ENCODE results near the gene ELOB. TPM values are rescaled to one million over a fixed set of nuclear protein-coding genes. Genes with fewer than 3 reads are reported as not detected.
A peak's percentile ranks its signal among the peaks of the same experiment; 100 is the strongest.

The ELOB gene
- total RNA-seq, 1 experiment from 2014 or later: 175 TPM

- Histone ChIP-seq H3K9me3 (no peaks in the 10 kb centered on the region), H3K36me3 (ENCODE audit: control insufficient read depth, insufficient read depth, low read length) (peaks cover 3% of the 10 kb centered on the region), H3K4me1 (peaks cover 15% of the 10 kb centered on the region), H3K4me3 (ENCODE audit: low read depth, low read length) (peak overlapping the region; percentile 76), H3K27me3 (replicated peaks; ENCODE audit: control insufficient read depth, insufficient read depth, low read length) (no peaks in the 10 kb centered on the region)
- Mint-ChIP-seq H3K36me3 (ENCODE audit: insufficient read depth, unreplicated experiment) (peaks cover 30% of the 10 kb centered on the region), H3K27ac (ENCODE audit: unreplicated experiment) (peak overlapping the region; percentile 92), H3K27me3 (ENCODE audit: insufficient read depth, unreplicated experiment) (no peaks in the 10 kb centered on the region), H3K9me3 (ENCODE audit: unreplicated experiment) (no peaks in the 10 kb centered on the region), H3K4me3 (ENCODE audit: unreplicated experiment) (peak overlapping the region; percentile 89), H3K4me1 (ENCODE audit: low read depth, unreplicated experiment) (peaks cover 1% of the 10 kb centered on the region)
- TSS peak; percentile 29 for BruUV-seq (replicated peaks)
- intact Hi-C loops (cut with micrococcal nuclease; ENCODE audit: unreplicated experiment): loop anchor here (2.0 kb wide), 1 partner anchor 91 kb away; no protein-coding TSS in a partner anchor
- ChIA-PET POLR2A (interaction anchor here (0.5 to 1.3 kb wide), 8 partner anchors 26 to 142 kb away, joined by 3 to 8 read pairs (median 4); partner anchors contain the start of genes KCTD5, PRSS21, PRSS22 and SRRM2), CTCF (interaction anchor here (0.8 to 1.0 kb wide), 2 partner anchors 90 to 129 kb away, joined by 3 to 4 read pairs; no protein-coding TSS in a partner anchor)
- DNase-seq: peak in 1 of 2 experiments; percentile 48
- TF ChIP-seq, protein P1, sequence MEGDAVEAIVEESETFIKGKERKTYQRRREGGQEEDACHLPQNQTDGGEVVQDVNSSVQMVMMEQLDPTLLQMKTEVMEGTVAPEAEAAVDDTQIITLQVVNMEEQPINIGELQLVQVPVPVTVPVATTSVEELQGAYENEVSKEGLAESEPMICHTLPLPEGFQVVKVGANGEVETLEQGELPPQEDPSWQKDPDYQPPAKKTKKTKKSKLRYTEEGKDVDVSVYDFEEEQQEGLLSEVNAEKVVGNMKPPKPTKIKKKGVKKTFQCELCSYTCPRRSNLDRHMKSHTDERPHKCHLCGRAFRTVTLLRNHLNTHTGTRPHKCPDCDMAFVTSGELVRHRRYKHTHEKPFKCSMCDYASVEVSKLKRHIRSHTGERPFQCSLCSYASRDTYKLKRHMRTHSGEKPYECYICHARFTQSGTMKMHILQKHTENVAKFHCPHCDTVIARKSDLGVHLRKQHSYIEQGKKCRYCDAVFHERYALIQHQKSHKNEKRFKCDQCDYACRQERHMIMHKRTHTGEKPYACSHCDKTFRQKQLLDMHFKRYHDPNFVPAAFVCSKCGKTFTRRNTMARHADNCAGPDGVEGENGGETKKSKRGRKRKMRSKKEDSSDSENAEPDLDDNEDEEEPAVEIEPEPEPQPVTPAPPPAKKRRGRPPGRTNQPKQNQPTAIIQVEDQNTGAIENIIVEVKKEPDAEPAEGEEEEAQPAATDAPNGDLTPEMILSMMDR (IDR thresholded peaks at IDR 0.05; ENCODE audit: insufficient read depth in 1 of 2, low read depth in 1 of 2, low read length in 1 of 2, severe bottlenecking in 1 of 2, unreplicated experiment in 1 of 2): no peak
These were observed 986 bp upstream of the ELOB start for GRCh38 chr16:2777903-2778629.

GRCh38 chr16:2776500-2777139 is 460 bp downstream of the ELOB start:
- POLR2A ChIA-PET: interaction anchor here (0.9 to 1.3 kb wide), 3 partner anchors 8 to 25 kb away, joined by 4 to 8 read pairs (median 8); partner anchors contain the start of gene SRRM2

More at GRCh38 chr16:2776500-2777139, 460 bp downstream of the ELOB start:
- Histone ChIP-seq H3K4me3 (ENCODE audit: low read depth, low read length) (peak overlapping the region; percentile 76), H3K36me3 (ENCODE audit: control insufficient read depth, insufficient read depth, low read length) (peaks cover 3% of the 10 kb centered on the region), H3K4me1 (peaks cover 15% of the 10 kb centered on the region), H3K27me3 (replicated peaks; ENCODE audit: control insufficient read depth, insufficient read depth, low read length) (no peaks in the 10 kb centered on the region), H3K9me3 (no peaks in the 10 kb centered on the region)
- H3K27me3 Mint-ChIP-seq (ENCODE audit: insufficient read depth, unreplicated experiment): no peaks in the 10 kb centered on the region
- TF ChIP-seq, protein P1 (IDR thresholded peaks at IDR 0.05; ENCODE audit: insufficient read depth in 1 of 2, low read depth in 1 of 2, low read length in 1 of 2, severe bottlenecking in 1 of 2, unreplicated experiment in 1 of 2): no peak
- peaks cover 6% of the 10 kb centered on the region for H3K4me1 Mint-ChIP-seq (ENCODE audit: low read depth, unreplicated experiment)
- H3K4me3 Mint-ChIP-seq (ENCODE audit: unreplicated experiment): peak overlapping the region; percentile 89
- BruUV-seq (replicated peaks): TSS peak; percentile 9
- no peak for DNase-seq
- H3K36me3 Mint-ChIP-seq (ENCODE audit: insufficient read depth, unreplicated experiment): peaks cover 45% of the 10 kb centered on the region
- no peaks in the 10 kb centered on the region for H3K9me3 Mint-ChIP-seq (ENCODE audit: unreplicated experiment)
- H3K27ac Mint-ChIP-seq (ENCODE audit: unreplicated experiment): peak overlapping the region; percentile 92
- intact Hi-C loops (cut with micrococcal nuclease; ENCODE audit: unreplicated experiment): no loop called here
- CTCF ChIA-PET: interaction anchor here (1.0 kb wide), 1 partner anchor 91 kb away, joined by 4 read pairs; no protein-coding TSS in a partner anchor
